Measurements from ENCODE around the gene MBNL1. TPM values are rescaled to one million over a fixed set of nuclear protein-coding genes. Genes with fewer than 3 reads are reported as not detected.

The MBNL1 gene
- polyA plus RNA-seq, 3 donors = 190 to 204 (median 191) TPM

GRCh38 chr3:152436707-152437590 lies 168.2 kb downstream of the MBNL1 start:
- Mint-ChIP-seq H3K9me3 (peaks cover 0 to 3% (median 0%) of the 10 kb centered on the region in 7 donors), H3K27me3 (ENCODE audit: low read depth in 3 of 3) (no peaks in the 10 kb centered on the region), H3K4me3 (no peak overlapping the region), H3K4me1 (peaks cover 25% of the 10 kb centered on the region), H3K27ac (peak overlapping the region in 3 of 7 donors; percentile 5 to 80 (median 5)), H3K36me3 (peaks cover 36 to 56% of the 10 kb centered on the region in 2 donors)
- Histone ChIP-seq H3K27me3 (ENCODE audit: control insufficient read depth in 2 of 2, insufficient read depth in 2 of 2, low read length in 2 of 2) (no peaks in the 10 kb centered on the region), H3K9me3 (replicated peaks in 1 of 2; ENCODE audit: control insufficient read depth in 1 of 2, insufficient read depth in 1 of 2, low read length in 2 of 2) (no peaks in the 10 kb centered on the region), H3K4me1 (ENCODE audit: control insufficient read depth in 1 of 2, insufficient read depth in 2 of 2, low read length in 2 of 2) (peaks cover 4 to 14% of the 10 kb centered on the region in 2 donors), H3K27ac (ENCODE audit: low read depth in 1 of 2, low read length in 2 of 2) (peak overlapping the region in 1 of 2 donors; percentile 39), H4K20me1 (ENCODE audit: insufficient read depth, low read length) (peaks cover 100% of the 10 kb centered on the region), H3K4me3 (replicated peaks in 1 of 3; ENCODE audit: low read depth in 2 of 3, low read length in 3 of 3) (no peak overlapping the region), H3K9ac (ENCODE audit: insufficient read depth, low read length, poor library complexity, severe bottlenecking) (no peak overlapping the region), H3K4me2 (replicated peaks; ENCODE audit: extremely low read depth, low read length, poor library complexity, severe bottlenecking) (no peak overlapping the region), H3K79me2 (ENCODE audit: insufficient read depth, low read length) (peaks cover 100% of the 10 kb centered on the region), H3K36me3 (replicated peaks in 1 of 2; ENCODE audit: control insufficient read depth in 1 of 2, insufficient read depth in 2 of 2, low read length in 2 of 2) (peaks cover 31 to 60% of the 10 kb centered on the region in 2 donors), H2AFZ (ENCODE audit: insufficient read depth, low read depth, low read length, poor library complexity, severe bottlenecking) (no peak overlapping the region)
- intact Hi-C loops (cut with micrococcal nuclease) = no loop called here
- no CpG with 5 or more reads among the region's 7 CpGs for WGBS (ENCODE audit: insufficient coverage)
- TF ChIP-seq, protein P1, sequence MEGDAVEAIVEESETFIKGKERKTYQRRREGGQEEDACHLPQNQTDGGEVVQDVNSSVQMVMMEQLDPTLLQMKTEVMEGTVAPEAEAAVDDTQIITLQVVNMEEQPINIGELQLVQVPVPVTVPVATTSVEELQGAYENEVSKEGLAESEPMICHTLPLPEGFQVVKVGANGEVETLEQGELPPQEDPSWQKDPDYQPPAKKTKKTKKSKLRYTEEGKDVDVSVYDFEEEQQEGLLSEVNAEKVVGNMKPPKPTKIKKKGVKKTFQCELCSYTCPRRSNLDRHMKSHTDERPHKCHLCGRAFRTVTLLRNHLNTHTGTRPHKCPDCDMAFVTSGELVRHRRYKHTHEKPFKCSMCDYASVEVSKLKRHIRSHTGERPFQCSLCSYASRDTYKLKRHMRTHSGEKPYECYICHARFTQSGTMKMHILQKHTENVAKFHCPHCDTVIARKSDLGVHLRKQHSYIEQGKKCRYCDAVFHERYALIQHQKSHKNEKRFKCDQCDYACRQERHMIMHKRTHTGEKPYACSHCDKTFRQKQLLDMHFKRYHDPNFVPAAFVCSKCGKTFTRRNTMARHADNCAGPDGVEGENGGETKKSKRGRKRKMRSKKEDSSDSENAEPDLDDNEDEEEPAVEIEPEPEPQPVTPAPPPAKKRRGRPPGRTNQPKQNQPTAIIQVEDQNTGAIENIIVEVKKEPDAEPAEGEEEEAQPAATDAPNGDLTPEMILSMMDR (IDR thresholded peaks at IDR 0.05) = no peak
- no peak for DNase-seq

GRCh38 chr3:152438181-152438580 lies 169.5 kb downstream of the MBNL1 start:
- Histone ChIP-seq H3K4me3 (replicated peaks in 1 of 3; ENCODE audit: low read depth in 2 of 3, low read length in 3 of 3) (no peak overlapping the region), H3K36me3 (replicated peaks in 1 of 2; ENCODE audit: control insufficient read depth in 1 of 2, insufficient read depth in 2 of 2, low read length in 2 of 2) (peaks cover 19 to 48% of the 10 kb centered on the region in 2 donors), H3K9ac (ENCODE audit: insufficient read depth, low read length, poor library complexity, severe bottlenecking) (no peak overlapping the region), H3K9me3 (replicated peaks in 1 of 2; ENCODE audit: control insufficient read depth in 1 of 2, insufficient read depth in 1 of 2, low read length in 2 of 2) (no peaks in the 10 kb centered on the region), H3K79me2 (ENCODE audit: insufficient read depth, low read length) (peaks cover 100% of the 10 kb centered on the region), H3K4me2 (replicated peaks; ENCODE audit: extremely low read depth, low read length, poor library complexity, severe bottlenecking) (no peak overlapping the region), H2AFZ (ENCODE audit: insufficient read depth, low read depth, low read length, poor library complexity, severe bottlenecking) (no peak overlapping the region), H3K27me3 (ENCODE audit: control insufficient read depth in 2 of 2, insufficient read depth in 2 of 2, low read length in 2 of 2) (no peaks in the 10 kb centered on the region), H3K4me1 (ENCODE audit: control insufficient read depth in 1 of 2, insufficient read depth in 2 of 2, low read length in 2 of 2) (peaks cover 4 to 16% of the 10 kb centered on the region in 2 donors), H4K20me1 (ENCODE audit: insufficient read depth, low read length) (peaks cover 100% of the 10 kb centered on the region), H3K27ac (ENCODE audit: low read depth in 1 of 2, low read length in 2 of 2) (peak overlapping the region in 1 of 2 donors; percentile 7)
- TF ChIP-seq, protein P1 (IDR thresholded peaks at IDR 0.05) = no peak
- H3K36me3 Mint-ChIP-seq = peaks cover 25 to 44% of the 10 kb centered on the region in 2 donors
- H3K9me3 Mint-ChIP-seq = peaks cover 0 to 3% (median 0%) of the 10 kb centered on the region in 7 donors
- no peak overlapping the region for H3K27ac Mint-ChIP-seq
- DNase-seq = no peak
- intact Hi-C loops (cut with micrococcal nuclease) = no loop called here
- H3K27me3 Mint-ChIP-seq (ENCODE audit: low read depth in 3 of 3) = no peaks in the 10 kb centered on the region
- H3K4me3 Mint-ChIP-seq = no peak overlapping the region
- WGBS (ENCODE audit: insufficient coverage) = no CpG with 5 or more reads among the region's 1 CpG
- H3K4me1 Mint-ChIP-seq = peaks cover 31% of the 10 kb centered on the region
